ENCODE results near the gene RAD51D.

- TF ChIP-seq CTCF (conservative IDR thresholded peaks at IDR 0.05 in 1 of 2, IDR thresholded peaks at IDR 0.05 in 1 of 2; ENCODE audit: extremely low read depth in 1 of 2, insufficient read depth in 1 of 2, low read depth in 1 of 2, low read length in 2 of 2) (no peak), EZH2 (IDR thresholded peaks at IDR 0.05; ENCODE audit: borderline replicate concordance, low read length) (no peak)
Measured at GRCh38 chr17:35069311-35069710, 50.3 kb downstream of the RAD51D start.
